GM23338 (cell line): ENCODE data around the gene LY86. TPM values are rescaled to one million over a fixed set of nuclear protein-coding genes. Genes with fewer than 3 reads are reported as not detected.

Experiments
- ATAC-seq: fragments of 200-7000 bp; cut with Tn5 transposase; 3 replicates; pipeline ENCODE4 v1.9.1; 2020
- DNase-seq: peaks from one replicate; pipeline ENCODE4 v3.0.0-alpha.2; 2015; ENCODE audit warnings: low spot score
- H2AFZ ChIP-seq: fragments of 200-600 bp; sonication (generic); 2 replicates; pipeline ENCODE4 v1.8.0; 2016; ENCODE audit warnings: antibody characterized with exemption, mild to moderate bottlenecking, moderate library complexity
- H3F3A ChIP-seq: fragments of 200-600 bp; sonication (generic); replicated peaks from 2 replicates; pipeline ENCODE4 v1.8.0; 2017; ENCODE audit warnings: antibody characterized with exemption, mixed run types, low read depth
- H3K27ac ChIP-seq: fragments of 200-600 bp; sonication (generic); 2 replicates; pipeline ENCODE4 v1.6.1; 2016; ENCODE audit warnings: low read depth
- H3K27me3 ChIP-seq: fragments of 200-600 bp; sonication (generic); 2 replicates; pipeline ENCODE4 v1.8.0; 2016; ENCODE audit warnings: mild to moderate bottlenecking, mixed run types, moderate library complexity; ENCODE audit not compliant: insufficient read depth
- H3K36me3 ChIP-seq: fragments of 200-600 bp; sonication (generic); 2 replicates; pipeline ENCODE4 v1.8.0; 2016; ENCODE audit warnings: mild to moderate bottlenecking; ENCODE audit not compliant: insufficient read depth
- H3K4me1 ChIP-seq: fragments of 200-600 bp; sonication (generic); 2 replicates; pipeline ENCODE4 v1.8.0; 2016; ENCODE audit warnings: mild to moderate bottlenecking, moderate library complexity; ENCODE audit not compliant: insufficient read depth
- H3K4me2 ChIP-seq: fragments of 200-600 bp; sonication (generic); 2 replicates; pipeline ENCODE4 v1.7.1; 2017; ENCODE audit warnings: mixed run types
- H3K4me3 ChIP-seq: fragments of 200-600 bp; sonication (generic); 2 replicates; pipeline ENCODE4 v1.6.1; 2016; ENCODE audit warnings: mixed run types
- H3K79me2 ChIP-seq: fragments of 200-600 bp; sonication (generic); replicated peaks from 2 replicates; pipeline ENCODE4 v1.8.0; 2017; ENCODE audit warnings: mild to moderate bottlenecking; ENCODE audit not compliant: insufficient read depth
- H3K9me2 ChIP-seq: fragments of 200-600 bp; sonication (generic); 2 replicates; pipeline ENCODE4 v1.8.0; 2017; ENCODE audit not compliant: insufficient read depth
- H4K20me1 ChIP-seq: fragments of 200-600 bp; sonication (generic); replicated peaks from 2 replicates; pipeline ENCODE4 v1.8.0; 2017; ENCODE audit warnings: mild to moderate bottlenecking; ENCODE audit not compliant: insufficient read depth
- H3K27ac Mint-ChIP-seq: 2 replicates; pipeline ENCODE4 v1.8.0; 2020; ENCODE audit warnings: inconsistent platforms, mild to moderate bottlenecking, moderate library complexity, mixed read lengths
- H3K27me3 Mint-ChIP-seq: 3 replicates; pipeline ENCODE4 v1.8.0; 2022; ENCODE audit warnings: low read depth, mild to moderate bottlenecking, moderate library complexity, mixed read lengths, inconsistent platforms; ENCODE audit not compliant: insufficient read depth, poor library complexity
- H3K36me3 Mint-ChIP-seq: 3 replicates; pipeline ENCODE4 v1.8.0; 2021; ENCODE audit warnings: low read depth, mild to moderate bottlenecking, inconsistent platforms, moderate library complexity, mixed read lengths
- H3K4me1 Mint-ChIP-seq: 3 replicates; pipeline ENCODE4 v1.8.0; 2020; ENCODE audit warnings: mild to moderate bottlenecking, inconsistent platforms, mixed read lengths
- H3K4me3 Mint-ChIP-seq: 3 replicates; pipeline ENCODE4 v1.8.0; 2021; ENCODE audit warnings: moderate library complexity, mild to moderate bottlenecking, inconsistent platforms, mixed read lengths
- H3K9me3 Mint-ChIP-seq: 3 replicates; pipeline ENCODE4 v1.8.0; 2020; ENCODE audit warnings: moderate library complexity, mild to moderate bottlenecking, inconsistent platforms, mixed read lengths
- EZH2 ChIP-seq: fragments of 200-600 bp; sonication (generic); IDR thresholded peaks from one replicate; pipeline ENCODE4 v1.8.0; 2017; ENCODE audit warnings: antibody characterized with exemption, mild to moderate bottlenecking, low read depth; ENCODE audit not compliant: unreplicated experiment
- JUNB ChIP-seq: IDR thresholded peaks from one replicate; pipeline ENCODE4 v1.6.1; 2016; ENCODE audit warnings: antibody characterized with exemption; ENCODE audit not compliant: unreplicated experiment
- POLR2AphosphoS5 ChIP-seq: IDR thresholded peaks from 2 replicates; pipeline ENCODE4 v1.6.1; 2016; ENCODE audit warnings: antibody characterized with exemption, low read depth
- STAT1 ChIP-seq: IDR thresholded peaks from one replicate; pipeline ENCODE4 v1.6.1; 2016; ENCODE audit warnings: antibody characterized with exemption; ENCODE audit not compliant: unreplicated experiment
- ZNF331 ChIP-seq: fragments of 250-450 bp; sonication (Bioruptor Pico); IDR thresholded peaks from 2 replicates; pipeline ENCODE4 v1.5.0; 2020; ENCODE audit warnings: low read depth, mild to moderate bottlenecking, moderate library complexity
- polyA plus RNA-seq: library from polyadenylated mRNA; unstranded; fragments of >200 nt; fragmentation: Nextera tagmentation; extraction: Ambion mirVana; gene quantifications from 2 replicates; pipeline ENCODE4 v1.2.1, GENCODE V29; 2016
- total RNA-seq: library from RNA; depleted of rRNA; stranded (reverse); fragments of >200 nt; shearing (Covaris generic); gene quantifications from 2 replicates; pipeline ENCODE4 v1.2.3, GENCODE V29; 2014
- TF ChIP-seq, protein P1 (sequence below): IDR thresholded peaks from one replicate; pipeline ENCODE4 v1.6.1; 2018; ENCODE audit warnings: antibody characterized with exemption; ENCODE audit not compliant: unreplicated experiment
- TF ChIP-seq, protein P2 (sequence below): IDR thresholded peaks from 2 replicates; pipeline ENCODE4 v1.6.1; 2016; ENCODE audit warnings: antibody characterized with exemption

Gene LY86
- total and polyA plus RNA-seq, 2 experiments from 2014 or later, result 0.29 TPM; not detected in 1

DNA sequence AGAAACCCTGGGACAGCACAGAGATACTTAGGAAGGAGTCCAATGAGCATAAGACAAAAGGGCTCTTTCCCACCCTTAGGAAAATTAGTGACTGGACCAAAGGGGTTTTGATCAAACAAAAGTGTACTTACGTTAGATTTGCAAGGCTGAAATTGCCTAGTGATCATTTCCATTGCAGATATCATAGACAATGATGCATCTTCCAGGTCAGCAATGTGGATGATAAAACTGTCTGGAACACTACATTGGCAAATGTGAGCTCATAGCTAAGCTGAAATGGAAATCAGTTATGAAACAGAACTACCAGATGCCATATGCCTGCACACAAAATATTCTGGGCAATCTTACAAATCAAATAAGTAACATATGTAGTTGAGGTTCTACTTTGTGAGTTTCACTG lies 34.0 kb downstream of the LY86 start (continued):
- TF ChIP-seq, protein P1, sequence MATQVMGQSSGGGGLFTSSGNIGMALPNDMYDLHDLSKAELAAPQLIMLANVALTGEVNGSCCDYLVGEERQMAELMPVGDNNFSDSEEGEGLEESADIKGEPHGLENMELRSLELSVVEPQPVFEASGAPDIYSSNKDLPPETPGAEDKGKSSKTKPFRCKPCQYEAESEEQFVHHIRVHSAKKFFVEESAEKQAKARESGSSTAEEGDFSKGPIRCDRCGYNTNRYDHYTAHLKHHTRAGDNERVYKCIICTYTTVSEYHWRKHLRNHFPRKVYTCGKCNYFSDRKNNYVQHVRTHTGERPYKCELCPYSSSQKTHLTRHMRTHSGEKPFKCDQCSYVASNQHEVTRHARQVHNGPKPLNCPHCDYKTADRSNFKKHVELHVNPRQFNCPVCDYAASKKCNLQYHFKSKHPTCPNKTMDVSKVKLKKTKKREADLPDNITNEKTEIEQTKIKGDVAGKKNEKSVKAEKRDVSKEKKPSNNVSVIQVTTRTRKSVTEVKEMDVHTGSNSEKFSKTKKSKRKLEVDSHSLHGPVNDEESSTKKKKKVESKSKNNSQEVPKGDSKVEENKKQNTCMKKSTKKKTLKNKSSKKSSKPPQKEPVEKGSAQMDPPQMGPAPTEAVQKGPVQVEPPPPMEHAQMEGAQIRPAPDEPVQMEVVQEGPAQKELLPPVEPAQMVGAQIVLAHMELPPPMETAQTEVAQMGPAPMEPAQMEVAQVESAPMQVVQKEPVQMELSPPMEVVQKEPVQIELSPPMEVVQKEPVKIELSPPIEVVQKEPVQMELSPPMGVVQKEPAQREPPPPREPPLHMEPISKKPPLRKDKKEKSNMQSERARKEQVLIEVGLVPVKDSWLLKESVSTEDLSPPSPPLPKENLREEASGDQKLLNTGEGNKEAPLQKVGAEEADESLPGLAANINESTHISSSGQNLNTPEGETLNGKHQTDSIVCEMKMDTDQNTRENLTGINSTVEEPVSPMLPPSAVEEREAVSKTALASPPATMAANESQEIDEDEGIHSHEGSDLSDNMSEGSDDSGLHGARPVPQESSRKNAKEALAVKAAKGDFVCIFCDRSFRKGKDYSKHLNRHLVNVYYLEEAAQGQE, result no peak
- TF ChIP-seq JUNB (no peak), ZNF331 (CRISPR knock-in tag) (no peak)

DNA sequence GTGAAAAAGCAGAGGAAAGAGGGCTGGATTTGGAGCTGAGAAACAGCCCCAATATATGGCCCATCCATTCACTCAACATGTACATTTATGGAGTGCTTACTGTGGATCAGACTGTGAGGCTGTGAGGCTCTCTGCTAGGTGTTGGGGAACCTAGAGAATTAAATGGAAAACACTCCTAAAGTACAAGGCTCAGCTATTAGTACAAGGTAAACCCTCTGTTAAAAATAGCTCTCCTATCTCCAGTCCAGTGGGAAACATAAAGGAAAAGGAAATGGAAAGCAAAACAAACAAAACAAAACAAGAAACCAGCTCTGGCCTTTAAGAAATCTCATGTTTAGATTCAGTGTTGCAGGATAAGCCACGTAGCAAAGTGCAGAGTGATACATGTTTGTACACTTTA lies 35.0 kb downstream of the LY86 start:
- no peak overlapping the region for H3K27ac Mint-ChIP-seq
- DNase-seq (no peak), ATAC-seq (no peak)
- H2AFZ ChIP-seq, result no peak overlapping the region
- no peaks in the 10 kb centered on the region for H3F3A ChIP-seq
- no peak overlapping the region for H3K4me2 ChIP-seq
- H4K20me1 ChIP-seq, result no peaks in the 10 kb centered on the region
- no peaks in the 10 kb centered on the region for H3K27me3 Mint-ChIP-seq
- H3K36me3 Mint-ChIP-seq, result no peaks in the 10 kb centered on the region
- no peaks in the 10 kb centered on the region for H3K79me2 ChIP-seq
- TF ChIP-seq STAT1 (no peak), EZH2 (no peak), ZNF331 (CRISPR knock-in tag) (no peak), JUNB (no peak), POLR2AphosphoS5 (no peak)
- TF ChIP-seq, protein P2, sequence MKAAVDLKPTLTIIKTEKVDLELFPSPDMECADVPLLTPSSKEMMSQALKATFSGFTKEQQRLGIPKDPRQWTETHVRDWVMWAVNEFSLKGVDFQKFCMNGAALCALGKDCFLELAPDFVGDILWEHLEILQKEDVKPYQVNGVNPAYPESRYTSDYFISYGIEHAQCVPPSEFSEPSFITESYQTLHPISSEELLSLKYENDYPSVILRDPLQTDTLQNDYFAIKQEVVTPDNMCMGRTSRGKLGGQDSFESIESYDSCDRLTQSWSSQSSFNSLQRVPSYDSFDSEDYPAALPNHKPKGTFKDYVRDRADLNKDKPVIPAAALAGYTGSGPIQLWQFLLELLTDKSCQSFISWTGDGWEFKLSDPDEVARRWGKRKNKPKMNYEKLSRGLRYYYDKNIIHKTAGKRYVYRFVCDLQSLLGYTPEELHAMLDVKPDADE, result no peak
- peaks cover 3% of the 10 kb centered on the region; the same call in 1 of the 2 replicates for H3K4me1 ChIP-seq
- no peak overlapping the region for H3K4me3 Mint-ChIP-seq
- no peaks in the 10 kb centered on the region for H3K9me3 Mint-ChIP-seq
- peaks cover 10% of the 10 kb centered on the region for H3K4me1 Mint-ChIP-seq
- no peaks in the 10 kb centered on the region for H3K27me3 ChIP-seq
- H3K36me3 ChIP-seq, result no peaks in the 10 kb centered on the region
- H3K4me3 ChIP-seq, result no peak overlapping the region
- H3K9me2 ChIP-seq, result no peaks in the 10 kb centered on the region
- H3K27ac ChIP-seq, result no peak overlapping the region

DNA sequence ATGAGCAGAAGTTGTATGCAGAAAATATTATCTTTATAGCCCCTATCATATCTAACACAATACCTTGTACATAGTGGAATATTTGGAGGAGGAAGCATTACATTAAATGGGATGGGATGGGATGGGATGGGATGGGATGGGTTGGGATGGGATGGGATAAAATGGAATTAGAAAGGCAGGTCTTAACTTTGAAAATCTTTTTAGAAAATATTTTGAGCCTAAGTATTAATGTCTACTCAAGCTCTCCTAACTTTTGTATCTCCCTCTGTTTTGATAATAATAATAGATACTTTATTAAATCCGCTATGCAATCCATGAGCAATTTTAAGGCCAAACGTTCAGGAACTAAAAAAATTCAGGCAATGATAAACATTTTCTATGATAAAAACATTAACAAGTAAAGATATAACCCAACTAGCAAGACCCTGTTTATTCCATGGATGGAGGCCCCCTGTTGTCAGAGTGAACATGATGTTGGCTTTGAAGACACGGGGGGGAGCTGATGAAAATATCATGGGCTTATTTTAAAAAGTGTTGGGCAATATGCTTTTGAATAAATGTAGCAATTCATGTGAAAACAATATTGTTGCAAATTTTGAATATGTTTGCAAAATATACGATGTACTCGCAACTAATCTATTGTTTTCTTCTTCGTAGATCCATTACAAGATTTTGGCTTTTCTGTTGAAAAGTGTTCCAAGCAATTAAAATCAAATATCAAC lies 35.9 kb downstream of the LY86 start:
- Mint-ChIP-seq H3K4me3 (no peak overlapping the region), H3K27ac (no peak overlapping the region), H3K27me3 (no peaks in the 10 kb centered on the region), H3K36me3 (no peaks in the 10 kb centered on the region), H3K9me3 (no peaks in the 10 kb centered on the region), H3K4me1 (peaks cover 13% of the 10 kb centered on the region)
- Histone ChIP-seq H3K27ac (no peak overlapping the region), H4K20me1 (no peaks in the 10 kb centered on the region), H3K9me2 (no peaks in the 10 kb centered on the region), H3K4me2 (no peak overlapping the region), H3K36me3 (no peaks in the 10 kb centered on the region), H2AFZ (no peak overlapping the region), H3K27me3 (no peaks in the 10 kb centered on the region), H3K4me3 (no peak overlapping the region), H3K4me1 (peaks cover 4% of the 10 kb centered on the region; the same call in 1 of the 2 replicates), H3K79me2 (no peaks in the 10 kb centered on the region), H3F3A (no peaks in the 10 kb centered on the region)
- no peak for DNase-seq
- TF ChIP-seq, protein P2, result no peak
- no peak for TF ChIP-seq EZH2
- ATAC-seq, result no peak
